Glomerular endothelial cell (primary cell): ENCODE data around the gene DEFB108B. TPM values are rescaled to one million over a fixed set of nuclear protein-coding genes. Genes with fewer than 3 reads are reported as not detected.
"Not testable (repeated sequence)": the region's sequence is repeated elsewhere in the genome, so short reads cannot be mapped to it uniquely, and the experiment has no call there.

ENCODE experiments used
- DNase-seq: peaks from one replicate; pipeline ENCODE4 v3.0.0-alpha.2; 2011; ENCODE audit warnings: low read depth, low spot score; ENCODE audit errors: extremely low read depth
- total RNA-seq: library from RNA; depleted of rRNA; stranded (reverse); fragments of >200 nt; gene quantifications from 2 replicates; pipeline ENCODE4 v1.2.3, GENCODE V29; 2015

Gene DEFB108B
- total RNA-seq, 1 donor from 2014 or later = not detected

- DNase-seq = peak; percentile 22
Measured at GRCh38 chr11:71813481-71814355, 19.3 kb upstream of the DEFB108B start.

- DNase-seq = not testable (repeated sequence)
Measured at GRCh38 chr11:71821539-71821938, 11.5 kb upstream of the DEFB108B start.

- not testable (repeated sequence) for DNase-seq
Measured at GRCh38 chr11:71829247-71829646, 3.8 kb upstream of the DEFB108B start.

DNA sequence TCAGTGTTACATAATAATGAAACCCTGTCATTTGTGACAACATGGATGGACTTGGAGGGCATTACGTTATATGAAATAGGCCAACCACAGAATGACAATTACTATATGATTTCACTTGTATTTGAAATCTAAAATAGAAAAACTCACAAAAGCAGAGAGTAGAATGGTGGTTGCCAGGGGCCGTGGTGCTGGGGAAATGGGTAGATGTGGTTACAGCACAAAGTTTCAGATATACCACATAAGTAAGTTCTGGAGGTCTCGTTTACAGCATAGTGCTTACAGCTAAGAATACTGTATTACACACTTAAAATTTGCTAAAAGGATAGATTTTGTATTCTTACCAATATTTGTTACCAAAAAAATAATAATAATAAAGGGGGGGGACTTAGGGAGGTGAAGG is 3.3 kb upstream of the DEFB108B start:
- not testable (repeated sequence) for DNase-seq

GRCh38 chr11:71842720-71843119 is 9.7 kb downstream of the DEFB108B start:
- DNase-seq = not testable (repeated sequence)

DNA sequence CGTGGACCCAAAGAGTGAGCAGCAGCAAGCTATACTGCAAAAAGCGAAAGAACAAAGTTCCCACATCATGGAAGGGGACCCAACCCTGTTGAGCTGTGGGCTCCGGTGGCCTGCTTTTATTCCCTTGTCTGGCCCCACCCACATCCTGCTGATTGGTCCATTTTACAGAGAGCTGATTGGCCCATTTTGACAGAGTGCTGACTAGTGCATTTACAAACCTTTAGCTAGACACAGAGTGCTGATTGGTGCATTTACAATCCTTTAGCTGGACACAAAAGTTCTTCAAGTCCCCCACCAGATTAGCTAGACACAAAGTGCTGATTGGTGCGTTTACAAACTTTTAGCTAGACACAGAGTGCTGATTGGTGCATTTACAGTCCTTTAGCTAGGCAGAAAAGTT is 10.4 kb downstream of the DEFB108B start:
- DNase-seq = not testable (repeated sequence)

DNA sequence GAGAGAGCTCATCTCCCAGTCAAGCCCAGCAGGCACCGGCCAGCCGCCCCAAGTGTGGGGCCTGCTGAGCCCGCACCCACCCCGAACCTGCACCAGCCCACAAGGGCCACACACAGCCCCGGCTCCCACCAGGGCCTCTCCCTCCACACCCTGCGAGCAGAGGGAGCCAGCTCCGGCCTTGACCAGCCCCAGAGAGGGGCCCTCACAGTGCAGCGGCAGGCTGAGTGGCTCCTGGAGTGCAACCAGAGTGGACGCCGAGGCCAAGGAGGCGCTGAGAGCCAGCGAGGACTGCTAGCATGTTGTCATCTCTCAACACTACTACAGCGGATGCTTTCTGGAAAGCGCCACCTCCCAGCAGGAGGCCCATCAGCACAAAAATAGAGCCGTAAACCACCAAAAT is 10.9 kb downstream of the DEFB108B start:
- DNase-seq = no peak

DNA sequence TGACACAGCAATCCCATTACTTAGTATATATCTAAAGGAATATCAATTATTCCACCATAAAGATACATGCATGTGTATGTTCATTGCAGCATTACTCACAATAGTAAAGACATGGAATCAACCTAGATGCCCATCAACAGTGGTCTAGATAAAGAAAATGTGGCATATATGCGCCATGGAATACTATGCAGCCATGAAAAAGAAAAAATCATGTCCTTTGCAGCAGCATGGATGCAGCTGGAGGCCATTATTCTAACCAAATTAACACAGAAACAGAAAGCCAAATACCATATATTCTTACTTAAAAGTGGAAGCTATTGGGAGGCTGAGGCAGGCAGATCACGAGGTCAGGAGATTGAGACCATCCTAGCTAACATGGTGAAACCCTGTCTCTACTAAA is 20.9 kb downstream of the DEFB108B start:
- DNase-seq = not testable (repeated sequence)

- DNase-seq = not testable (repeated sequence)
Measured at GRCh38 chr11:71855880-71856279, 22.9 kb downstream of the DEFB108B start.

- DNase-seq = not testable (repeated sequence)
Measured at GRCh38 chr11:71860835-71861234, 27.8 kb downstream of the DEFB108B start.

DNA sequence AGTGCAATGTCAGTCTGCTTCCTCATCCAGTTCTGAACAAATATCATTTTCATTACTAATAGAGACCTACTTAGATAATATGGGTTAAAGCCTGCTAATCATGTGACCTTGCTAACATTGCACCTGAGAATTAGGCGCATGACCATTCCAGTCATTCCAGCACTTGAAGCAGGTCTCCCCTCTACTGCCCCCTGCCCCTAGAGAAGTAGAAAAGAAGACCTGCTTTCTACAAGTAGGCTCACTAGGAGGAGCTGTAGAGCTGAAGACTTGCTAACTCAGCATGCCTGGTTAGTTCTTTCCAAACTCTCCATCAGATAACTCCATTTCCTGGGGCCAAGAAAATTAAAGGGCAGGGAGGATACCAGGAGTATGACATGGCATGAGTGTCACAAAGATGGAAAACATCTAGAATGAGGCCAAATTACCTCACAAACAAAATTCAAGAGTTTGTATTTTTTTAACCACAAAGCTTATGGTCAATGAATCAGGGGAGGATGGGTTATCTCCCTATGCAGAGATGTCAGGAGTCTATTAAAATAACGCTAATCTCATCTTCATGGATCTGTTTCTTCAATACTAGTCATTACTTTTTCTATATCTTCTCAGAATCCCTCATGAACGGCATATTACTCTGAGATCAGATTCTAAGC is 31.1 kb downstream of the DEFB108B start:
- peak; percentile 29 for DNase-seq

- DNase-seq = not testable (repeated sequence)
Measured at GRCh38 chr11:71867209-71867608, 34.2 kb downstream of the DEFB108B start.

GRCh38 chr11:71869931-71870330 is 36.9 kb downstream of the DEFB108B start:
- DNase-seq = not testable (repeated sequence)

DNA sequence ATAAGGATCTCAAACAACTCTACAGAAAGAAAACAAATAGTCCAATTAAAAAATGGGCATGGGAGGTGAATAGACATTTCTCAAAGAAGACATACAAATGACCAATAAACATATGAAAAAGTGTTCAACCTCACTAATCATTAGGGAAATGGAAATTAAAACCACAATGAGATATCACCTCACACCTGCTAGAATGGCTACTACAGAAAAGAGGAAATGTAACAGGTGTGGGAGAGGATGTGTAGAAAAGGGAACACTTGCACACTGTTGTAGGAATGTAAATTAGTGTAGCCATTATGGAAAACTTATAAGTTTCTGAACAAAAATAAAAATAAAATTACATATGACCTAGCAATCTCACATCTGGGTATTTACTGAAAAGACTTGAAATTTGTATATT is 37.7 kb downstream of the DEFB108B start:
- not testable (repeated sequence) for DNase-seq

- not testable (repeated sequence) for DNase-seq
Measured at GRCh38 chr11:71876262-71876661, 43.3 kb downstream of the DEFB108B start.

- DNase-seq = not testable (repeated sequence)
Measured at GRCh38 chr11:71878059-71878458, 45.1 kb downstream of the DEFB108B start, which contains the start of gene DEFB131B. Gene DEFB131B (plus strand): TSS chr11:71878453. CDS start chr11:71878453, 0 bp downstream.

DNA sequence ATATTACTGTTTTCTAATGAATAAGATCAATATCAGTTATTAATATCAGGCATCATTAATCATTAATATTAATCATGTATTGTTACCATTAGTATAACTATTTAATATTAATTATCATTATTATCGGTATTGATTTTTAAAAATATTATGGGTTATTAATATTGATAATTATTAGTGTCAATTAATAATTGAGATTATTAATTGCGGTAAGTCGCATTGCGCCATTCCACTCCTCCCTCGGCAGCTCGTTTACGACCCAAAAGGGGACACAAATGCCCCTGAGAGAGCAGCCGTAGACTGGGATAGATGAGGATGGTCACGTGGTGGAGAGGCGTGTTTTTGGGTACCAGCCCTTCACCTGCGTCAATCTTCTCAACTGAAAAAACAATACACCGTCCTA is 52.8 kb downstream of the DEFB108B start:
- DNase-seq = not testable (repeated sequence)

Other genes starting within 250 kb of the DEFB108B start
- gene DEFB131B, start 45.3 kb downstream of the DEFB108B start, total RNA-seq = not detected in 2 replicates
- gene XNDC1N, start 95.4 kb downstream of the DEFB108B start, total RNA-seq = 2.5 and 8.3 TPM in 2 replicates
- gene RNF121, start 95.8 kb downstream of the DEFB108B start, total RNA-seq = 30.5 and 31.4 TPM in 2 replicates
- 3.7 and 14.8 TPM in 2 replicates for gene IL18BP, start 165.7 kb downstream of the DEFB108B start, total RNA-seq
- gene NUMA1, start 247.3 kb downstream of the DEFB108B start, total RNA-seq = 120 and 200 TPM in 2 replicates
- 3.4 and 7.8 TPM in 2 replicates for gene LRRC51, start 247.7 kb downstream of the DEFB108B start, total RNA-seq